ENCODE results near the gene NCS1.

GRCh38 chr9:130145658-130146057 is 26.5 kb upstream of the NCS1 start:
- TF ChIP-seq CTCF (IDR thresholded peaks at IDR 0.05; ENCODE audit: insufficient read depth, low read depth, low read length): no peak
- TF ChIP-seq EZH2 (IDR thresholded peaks at IDR 0.05; ENCODE audit: insufficient read depth, low read length): no peak

Measured in astrocyte (in vitro differentiated cells and primary cell).